Bronchial epithelial cell (primary cell): ENCODE measurements around the gene RAX2. TPM values are rescaled to one million over a fixed set of nuclear protein-coding genes. Genes with fewer than 3 reads are reported as not detected.

Experiments
- DNase-seq: peaks from one replicate; pipeline ENCODE4 v3.0.0-alpha.2; 2010; ENCODE audit warnings: low read depth
- FAIRE-seq: peaks from 2 replicates; lab custom pipeline; 2011; peaks lifted over from hg19 to GRCh38; lab: Jason Lieb, UNC
- H3K27me3 ChIP-seq: 2 replicates; pipeline ENCODE4 v1.5.1; 2011; ENCODE audit warnings: low read length; ENCODE audit not compliant: control insufficient read depth, insufficient read depth
- H3K36me3 ChIP-seq: 2 replicates; pipeline ENCODE4 v1.5.1; 2011; ENCODE audit warnings: low read length; ENCODE audit not compliant: control insufficient read depth, insufficient read depth
- H3K4me3 ChIP-seq: 2 replicates; pipeline ENCODE4 v1.5.1; 2011; ENCODE audit warnings: mild to moderate bottlenecking, low read depth, low read length, control low read depth
- CTCF ChIP-seq: IDR thresholded peaks from 2 replicates; pipeline ENCODE4 v1.5.1; 2011; ENCODE audit warnings: mild to moderate bottlenecking, moderate library complexity, low read length, control low read depth, inconsistent platforms; ENCODE audit not compliant: insufficient read depth, severe bottlenecking
- total RNA-seq: library from RNA; depleted of rRNA; stranded (reverse); fragments of >200 nt; gene quantifications from 2 replicates; pipeline ENCODE4 v1.2.1, GENCODE V29; 2014

RAX2 gene
- total RNA-seq, 1 donor from 2014 or later, result not detected

- FAIRE-seq, result no peak
- Histone ChIP-seq H3K4me3 (no peak overlapping the region), H3K27me3 (no peaks in the 10 kb centered on the region), H3K36me3 (peaks cover 5% of the 10 kb centered on the region)
- TF ChIP-seq CTCF, result no peak
- DNase-seq, result no peak
These were observed 18.2 kb downstream of the RAX2 start for GRCh38 chr19:3753631-3754410.

- no peak for TF ChIP-seq CTCF
- no peaks in the 10 kb centered on the region for H3K27me3 ChIP-seq
- FAIRE-seq (no peak), DNase-seq (no peak)
- no peak overlapping the region for H3K4me3 ChIP-seq
- peaks cover 5% of the 10 kb centered on the region for H3K36me3 ChIP-seq
These were observed 19.5 kb downstream of the RAX2 start for GRCh38 chr19:3752492-3752891.

- FAIRE-seq, result no peak
- H3K4me3 ChIP-seq, result no peak overlapping the region
- TF ChIP-seq CTCF, result no peak
- H3K36me3 ChIP-seq, result peaks cover 5% of the 10 kb centered on the region
- DNase-seq, result no peak
- no peaks in the 10 kb centered on the region for H3K27me3 ChIP-seq
These were observed 20.8 kb downstream of the RAX2 start for GRCh38 chr19:3751236-3751635.

- no peak for TF ChIP-seq CTCF
- peaks cover 5% of the 10 kb centered on the region for H3K36me3 ChIP-seq
- no peaks in the 10 kb centered on the region for H3K27me3 ChIP-seq
- H3K4me3 ChIP-seq, result no peak overlapping the region
- FAIRE-seq, result no peak
- no peak for DNase-seq
These were observed 21.8 kb downstream of the RAX2 start for GRCh38 chr19:3750211-3750610.

- H3K4me3 ChIP-seq, result no peak overlapping the region
- no peak for FAIRE-seq
These were observed 23.1 kb downstream of the RAX2 start for GRCh38 chr19:3748965-3749364.

More at GRCh38 chr19:3748965-3749364, 23.1 kb downstream of the RAX2 start:
- no peak for TF ChIP-seq CTCF
- no peak for DNase-seq
- Histone ChIP-seq H3K36me3 (peaks cover 2% of the 10 kb centered on the region), H3K27me3 (no peaks in the 10 kb centered on the region)
